ENCODE data around the gene HOXA1.

Gene HOXA1

DNA sequence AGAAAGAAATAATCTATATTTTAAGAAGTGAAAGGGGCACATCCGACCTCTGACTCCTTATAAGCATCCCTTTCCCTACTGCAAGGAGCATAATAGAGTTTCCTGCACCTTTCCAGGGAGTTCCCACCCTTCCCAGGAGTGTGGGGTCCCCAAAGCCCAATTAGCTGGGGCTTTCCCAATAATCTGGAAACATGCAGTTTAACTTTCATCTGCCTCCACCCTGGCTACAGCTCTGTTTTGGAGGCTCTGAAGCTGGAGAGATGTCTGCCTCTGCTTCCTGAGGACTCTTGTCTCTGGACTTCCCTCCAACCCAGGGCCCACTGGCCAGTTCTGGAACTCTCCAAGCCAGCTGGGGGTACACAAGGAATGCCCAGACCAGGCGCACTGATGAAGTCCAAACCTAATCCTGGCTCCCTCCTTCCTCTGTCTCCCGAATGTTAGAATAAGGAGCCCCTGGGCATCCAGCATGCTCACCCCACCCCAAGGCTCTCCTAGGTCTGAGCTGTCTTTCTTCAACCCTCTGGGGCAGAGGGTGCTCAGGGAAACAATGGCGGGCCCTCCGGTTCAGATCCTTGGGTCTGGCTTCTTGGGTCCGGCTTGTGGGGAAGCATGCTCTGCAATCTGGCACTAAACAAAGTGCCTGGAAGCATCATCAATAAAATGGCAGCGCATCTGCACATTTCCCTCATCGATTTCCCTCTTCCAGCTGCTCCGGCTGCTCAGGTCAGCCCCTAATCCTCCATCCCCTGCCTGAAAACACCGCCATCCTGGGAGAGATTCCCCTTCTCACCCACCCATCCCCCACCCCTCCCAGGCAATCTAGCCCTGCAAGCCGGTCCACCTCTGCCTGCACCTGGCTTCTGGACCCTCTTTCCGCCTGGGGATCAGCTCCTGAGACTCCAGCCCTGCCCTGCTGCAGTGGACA, 21.4 kb upstream of the HOXA1 start:
- DNase-seq: no peak

GRCh38 chr7:27116031-27116961, 20.5 kb upstream of the HOXA1 start:
- DNase-seq: no peak

DNA sequence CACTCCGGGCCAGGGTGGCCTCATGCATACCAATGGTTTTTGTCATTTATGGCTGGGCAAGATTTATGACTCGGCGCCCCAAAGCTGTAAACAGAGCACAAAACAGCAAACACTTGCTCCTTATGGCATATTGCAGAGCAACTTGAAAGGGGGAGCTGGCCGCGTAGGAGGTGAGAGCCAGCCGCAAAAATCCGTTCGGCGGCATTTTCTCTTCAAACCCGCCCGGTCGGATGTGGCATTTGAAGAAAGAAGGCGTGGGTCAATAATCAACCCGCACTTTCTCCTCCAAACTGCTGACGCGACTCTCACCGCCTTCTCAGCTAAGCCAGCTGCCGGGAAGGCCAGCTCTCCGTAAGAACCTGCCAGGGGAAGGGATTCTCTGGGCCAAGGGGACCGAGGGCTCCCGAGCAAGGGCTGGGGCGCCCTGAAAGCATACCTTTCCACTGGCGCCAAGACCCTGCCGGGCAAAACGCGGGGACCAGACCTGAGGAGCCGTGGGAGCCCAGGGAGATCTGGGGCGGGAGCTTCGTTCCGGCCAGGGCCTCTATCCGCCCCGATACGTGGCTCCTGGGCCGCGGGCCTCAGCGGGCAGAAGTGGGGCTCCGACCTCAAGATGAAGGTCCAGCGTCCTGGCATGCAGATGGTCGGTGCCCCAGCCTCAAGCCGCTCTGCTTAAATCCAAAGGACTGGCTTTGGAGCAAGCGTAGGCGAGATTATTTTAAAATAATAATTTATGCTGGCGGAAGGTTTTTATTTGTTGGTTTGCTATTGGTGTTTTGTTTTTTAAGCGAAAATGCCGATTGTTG, 19.6 kb upstream of the HOXA1 start:
- DNase-seq: no peak

DNA sequence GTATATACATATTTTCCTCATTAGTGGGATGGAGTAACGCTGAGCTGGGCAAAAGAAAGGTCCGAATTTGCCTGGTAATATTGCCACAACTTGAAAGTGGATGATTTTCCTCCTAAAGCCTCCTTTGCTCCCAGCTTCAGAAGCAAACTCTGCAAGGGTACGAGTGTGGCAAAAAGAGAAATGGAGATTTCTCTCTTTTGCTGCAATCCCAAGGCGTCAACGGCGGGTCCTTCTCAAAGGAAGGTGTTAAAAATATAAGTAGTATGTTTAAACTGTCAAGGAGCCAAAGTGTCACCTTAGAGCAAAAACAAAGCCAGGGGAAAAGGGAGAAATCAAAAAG, 19.1 kb upstream of the HOXA1 start:
- no peak for DNase-seq

DNA sequence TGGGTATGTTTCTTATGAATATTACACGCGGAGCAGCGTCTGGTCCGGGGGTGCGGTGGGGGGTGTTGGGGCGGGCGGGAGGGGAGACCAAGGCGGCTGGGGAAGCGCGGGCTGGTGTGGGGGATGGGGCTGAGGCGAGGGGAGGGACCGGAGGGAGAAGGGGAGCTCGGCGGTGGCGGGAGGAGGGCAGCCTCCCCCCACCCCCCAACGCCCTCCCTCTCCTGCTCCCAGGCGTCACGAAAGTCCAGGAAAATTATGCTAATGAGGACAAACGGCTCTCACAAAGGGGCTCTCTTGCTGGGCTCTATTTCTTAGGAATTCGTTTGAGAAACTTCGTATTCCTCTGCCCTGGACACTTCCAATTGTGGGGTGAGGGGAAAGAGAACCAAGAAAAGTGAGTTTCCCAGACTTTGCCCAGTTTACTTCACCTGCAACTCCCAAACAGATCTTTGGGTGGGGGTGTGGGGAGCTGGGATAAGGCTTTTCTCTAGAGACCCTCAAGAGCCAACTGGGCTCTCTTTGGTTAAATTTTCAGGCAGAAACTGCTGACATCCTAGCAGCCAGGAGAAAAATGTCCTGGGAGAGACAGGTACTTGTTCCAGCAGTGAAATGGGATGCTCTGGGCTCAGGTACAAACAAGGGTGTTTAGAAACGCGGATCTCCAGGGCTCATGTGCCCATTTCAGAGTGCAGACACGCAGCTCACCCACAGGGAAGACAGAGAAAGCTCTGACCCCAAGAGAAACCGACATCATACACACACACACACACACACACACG, 18.4 kb upstream of the HOXA1 start:
- no peak for DNase-seq

DNA sequence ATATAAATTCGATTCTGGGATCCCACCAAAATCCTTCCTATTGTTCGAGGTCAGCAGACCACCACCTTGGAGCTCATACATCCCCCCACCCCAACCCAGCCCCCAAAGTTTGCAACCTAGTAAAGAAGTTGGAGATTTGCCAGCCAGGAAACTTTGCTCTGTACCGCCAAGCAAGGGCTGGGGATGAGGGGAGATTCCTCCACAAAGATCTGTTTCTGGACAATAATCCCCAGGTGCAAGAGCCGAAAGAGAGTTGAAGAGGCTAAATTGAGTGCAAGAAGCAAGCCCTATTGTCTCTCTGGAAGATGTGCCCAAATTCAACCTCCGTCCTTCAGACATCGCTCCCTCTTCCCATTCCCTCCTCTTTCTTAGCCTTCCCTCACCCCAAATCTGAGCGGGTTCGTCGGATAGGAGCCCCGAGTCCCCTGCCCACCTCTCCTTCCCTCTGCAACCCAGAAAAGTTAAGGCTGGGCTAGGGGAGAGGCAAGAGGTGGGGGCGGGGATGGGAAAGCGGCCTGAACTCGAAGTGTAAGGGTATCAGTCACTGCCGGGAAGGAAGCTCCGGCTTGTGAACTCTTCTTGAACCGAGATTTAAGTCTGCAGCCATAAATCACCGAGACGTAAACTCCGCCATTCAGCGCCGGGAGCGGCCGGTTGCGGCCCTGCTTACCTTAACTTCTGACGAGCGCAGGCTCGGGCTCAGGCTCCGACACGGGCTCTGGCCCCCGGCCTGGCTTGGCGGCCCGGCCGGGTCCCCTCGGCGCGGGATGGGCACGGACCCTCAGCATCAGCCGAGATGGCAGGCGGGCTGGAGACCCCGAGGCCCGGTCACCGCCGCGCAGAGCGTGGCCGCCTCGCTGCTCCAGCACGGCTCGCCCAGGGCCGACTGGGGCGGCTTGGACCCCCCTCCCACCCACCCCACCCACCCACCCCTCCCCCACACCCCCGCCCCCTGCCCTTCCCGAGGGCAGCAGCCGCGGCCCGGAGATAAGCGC, 17.5 kb upstream of the HOXA1 start:
- no peak for DNase-seq

GRCh38 chr7:27112361-27112760, 16.6 kb upstream of the HOXA1 start:
- no peak for DNase-seq

GRCh38 chr7:27111751-27112277, 16.0 kb upstream of the HOXA1 start:
- no peak for DNase-seq

GRCh38 chr7:27111042-27111750, 15.4 kb upstream of the HOXA1 start:
- no peak for DNase-seq

DNA sequence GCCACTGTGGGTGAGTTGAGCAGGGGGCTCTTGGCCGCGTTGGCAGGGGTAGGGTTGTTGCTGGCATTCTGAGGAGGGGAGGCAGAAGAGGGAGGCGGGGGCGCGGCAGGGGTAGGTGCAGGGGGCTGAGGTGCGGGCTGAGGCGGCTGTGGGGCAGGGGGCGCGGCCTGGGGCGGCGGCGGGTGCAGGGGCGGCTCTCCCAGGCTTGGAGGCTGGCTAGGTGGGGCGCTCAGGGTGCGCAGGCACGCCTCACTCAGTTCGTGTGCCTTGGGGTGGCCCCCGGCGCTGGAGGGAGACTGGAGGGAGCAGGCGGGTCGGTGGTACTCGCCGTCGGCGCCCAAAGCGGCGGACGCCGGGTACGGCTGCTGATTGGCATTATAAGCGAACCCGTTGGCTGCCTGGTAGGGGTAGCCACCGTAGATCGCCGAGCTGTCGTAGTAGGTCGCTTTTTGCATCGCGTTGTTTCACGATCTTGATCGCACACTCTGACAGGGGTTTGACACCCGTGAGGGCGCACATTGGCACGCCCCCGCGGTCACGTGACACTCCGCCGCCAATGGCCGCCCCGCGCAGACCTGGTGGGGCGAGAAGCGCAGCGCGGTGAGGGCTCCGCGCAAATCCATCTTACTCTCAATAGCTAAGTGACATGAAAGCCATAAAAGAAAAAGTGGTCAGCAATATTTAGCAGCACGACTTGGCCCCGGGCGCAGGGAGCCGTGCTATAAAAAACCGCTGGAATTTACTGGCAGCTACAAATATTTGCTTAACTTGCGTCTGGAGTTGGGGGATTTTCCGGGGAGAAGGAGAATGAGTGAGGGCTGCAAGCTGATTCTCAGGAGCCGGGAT, 14.6 kb upstream of the HOXA1 start:
- DNase-seq: no peak

DNA sequence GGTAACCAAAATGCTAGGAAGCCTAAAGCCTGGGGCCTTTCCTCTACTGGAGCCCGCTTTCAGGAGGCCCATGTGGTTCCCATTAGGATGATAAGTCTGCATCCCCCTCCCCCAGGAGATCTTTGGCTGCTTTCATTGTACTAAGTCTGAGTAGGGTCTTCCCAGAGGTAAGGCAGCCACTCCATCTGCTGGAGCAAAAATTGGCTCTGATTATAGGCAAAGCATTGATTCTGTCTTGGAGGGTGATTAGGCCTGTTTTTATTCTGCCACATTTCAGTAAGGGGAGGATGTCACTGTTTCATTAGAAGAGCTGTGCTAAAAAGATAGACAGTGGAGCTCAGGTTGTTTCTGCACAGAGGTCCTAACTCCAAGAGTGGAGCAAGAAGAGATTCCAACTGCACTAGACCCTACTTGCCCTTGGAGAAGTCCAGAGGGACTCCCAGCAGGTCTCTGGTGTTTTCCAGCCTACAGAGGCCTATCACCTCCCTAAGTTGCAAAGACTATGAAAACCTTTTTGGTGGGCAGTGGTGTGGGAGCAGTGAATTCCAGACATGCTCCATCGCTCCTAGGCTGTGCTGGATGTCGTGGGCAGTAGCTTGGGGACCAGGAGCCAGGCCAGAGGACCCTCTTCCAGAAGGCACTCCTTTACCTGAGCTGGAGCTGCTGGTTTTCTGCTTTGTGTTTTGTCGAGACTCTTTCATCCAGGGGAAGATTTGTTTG, 13.8 kb upstream of the HOXA1 start:
- no peak for DNase-seq

GRCh38 chr7:27108390-27109127, 12.8 kb upstream of the HOXA1 start:
- DNase-seq: no peak

DNA sequence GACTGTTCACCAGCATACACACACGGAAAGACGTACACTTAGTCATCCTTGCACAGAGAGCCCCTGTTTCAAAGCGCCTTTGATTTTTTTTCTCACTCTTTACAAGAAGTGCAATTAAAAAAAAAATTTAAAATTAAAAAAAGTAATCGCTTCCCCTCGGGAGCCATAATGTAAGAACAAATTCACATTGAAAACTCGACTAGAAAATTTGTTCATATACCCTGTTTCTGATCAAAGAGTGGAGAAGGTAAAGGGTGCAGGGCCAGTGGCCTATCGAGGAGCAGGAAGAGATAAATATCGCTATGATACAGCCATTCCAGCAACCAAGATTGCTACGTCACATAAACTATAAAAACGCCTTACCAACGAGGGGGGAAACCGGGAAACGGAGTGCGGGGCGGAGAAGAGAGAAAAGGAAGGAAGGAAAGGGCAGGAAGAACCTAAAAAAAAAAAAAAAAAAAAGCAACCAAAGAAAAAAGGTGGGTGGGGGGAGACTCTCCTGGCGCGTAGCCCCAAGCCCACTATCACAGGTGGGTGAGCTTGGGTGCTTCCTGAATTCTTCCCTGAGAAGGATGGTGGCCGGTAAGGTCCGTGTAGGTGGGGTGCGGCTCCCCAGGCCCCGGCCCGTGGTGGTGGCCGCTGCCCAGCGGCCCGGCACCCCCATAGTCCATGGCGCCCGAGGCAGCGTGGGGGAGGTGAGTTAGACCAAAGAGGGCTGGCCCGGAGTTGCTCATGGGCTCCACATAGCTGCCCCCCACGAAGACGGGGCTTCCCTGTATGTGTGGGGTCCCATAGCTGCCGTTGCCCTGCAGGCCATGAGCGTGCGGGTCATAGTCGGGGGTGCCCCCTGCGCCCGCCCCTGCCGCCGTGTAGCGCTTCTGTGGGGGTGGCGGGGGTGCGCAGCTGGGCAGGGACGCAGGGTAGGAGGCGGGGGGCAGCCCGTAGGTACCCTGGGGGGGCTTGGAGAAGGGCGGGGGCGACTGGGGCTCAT, 11.9 kb upstream of the HOXA1 start:
- DNase-seq: no peak

DNA sequence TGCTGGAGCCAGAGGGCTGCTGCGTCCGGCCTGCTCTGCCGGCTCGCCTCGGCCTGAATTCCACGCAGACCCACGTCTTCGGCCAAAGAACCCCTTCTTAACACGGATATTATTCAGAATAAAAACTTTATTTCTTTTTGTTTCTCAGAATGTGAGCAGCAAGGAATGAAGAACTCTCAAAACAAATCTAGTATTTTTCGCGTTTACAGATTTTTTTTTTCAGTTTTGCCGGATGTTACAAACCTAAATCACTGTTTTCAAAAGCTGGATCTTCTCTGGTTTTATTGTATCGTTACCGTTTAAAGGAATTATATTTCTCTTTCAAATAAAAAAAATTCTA, 11.1 kb upstream of the HOXA1 start:
- DNase-seq: no peak
